LNCaP clone FGC (cell line): Measurements from ENCODE around the gene APOH.

Source experiments
- DNase-seq: peaks from one replicate; pipeline ENCODE4 v3.0.0-alpha.2; 2011; ENCODE audit warnings: low read depth
- H3K4me3 ChIP-seq: 2 replicates; pipeline ENCODE4 v1.5.1; 2011; ENCODE audit warnings: mild to moderate bottlenecking, low read depth, low read length, control low read depth
- CTCF ChIP-seq: IDR thresholded peaks from 2 replicates; pipeline ENCODE4 v1.5.1; 2012; ENCODE audit warnings: mild to moderate bottlenecking; ENCODE audit not compliant: control insufficient read depth, insufficient read depth; ENCODE audit errors: extremely low read depth

APOH gene

GRCh38 chr17:66178642-66179041 is 50.6 kb downstream of the APOH start:
- TF ChIP-seq CTCF = no peak
- DNase-seq = no peak

GRCh38 chr17:66177048-66177447 is 52.2 kb downstream of the APOH start:
- peak; percentile 78 for DNase-seq
- H3K4me3 ChIP-seq = no peak overlapping the region
- no peak for TF ChIP-seq CTCF

More at GRCh38 chr17:66178642-66179041, 50.6 kb downstream of the APOH start:
- H3K4me3 ChIP-seq = no peak overlapping the region

GRCh38 chr17:66175892-66176291 is 53.3 kb downstream of the APOH start:
- DNase-seq = no peak
- TF ChIP-seq CTCF = no peak
- no peak overlapping the region for H3K4me3 ChIP-seq

GRCh38 chr17:66172691-66173223 is 56.5 kb downstream of the APOH start:
- TF ChIP-seq CTCF = no peak
- no peak overlapping the region for H3K4me3 ChIP-seq
- DNase-seq = no peak

GRCh38 chr17:66172144-66172543 is 57.1 kb downstream of the APOH start:
- no peak for DNase-seq
- TF ChIP-seq CTCF = no peak
- no peak overlapping the region for H3K4me3 ChIP-seq

GRCh38 chr17:66171692-66172091 is 57.5 kb downstream of the APOH start:
- H3K4me3 ChIP-seq = no peak overlapping the region
- TF ChIP-seq CTCF = no peak
- no peak for DNase-seq

GRCh38 chr17:66171172-66171571 is 58.0 kb downstream of the APOH start:
- TF ChIP-seq CTCF = no peak
- no peak overlapping the region for H3K4me3 ChIP-seq
- DNase-seq = no peak
